ENCODE measurements around the gene HSPA4L.

DNA sequence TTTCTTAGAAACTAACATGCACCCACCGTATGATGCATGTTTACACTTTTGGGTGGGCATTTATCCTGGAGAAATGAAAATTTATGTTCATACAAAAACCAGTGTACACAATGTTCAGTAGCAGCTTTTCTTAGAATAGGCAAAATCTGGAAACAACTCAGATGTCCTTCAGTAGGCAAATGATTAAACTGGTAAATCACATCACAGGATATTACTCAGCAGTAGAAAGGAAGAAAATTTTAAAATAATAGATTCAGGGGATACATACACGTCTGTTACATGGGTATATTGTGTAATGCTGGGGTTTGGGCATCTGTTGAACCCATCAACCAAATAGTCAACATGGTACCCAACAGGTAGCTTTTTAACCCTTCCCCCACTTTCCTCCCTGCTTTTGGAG, 25.2 kb upstream of the HSPA4L start:
- TF ChIP-seq, protein P1, sequence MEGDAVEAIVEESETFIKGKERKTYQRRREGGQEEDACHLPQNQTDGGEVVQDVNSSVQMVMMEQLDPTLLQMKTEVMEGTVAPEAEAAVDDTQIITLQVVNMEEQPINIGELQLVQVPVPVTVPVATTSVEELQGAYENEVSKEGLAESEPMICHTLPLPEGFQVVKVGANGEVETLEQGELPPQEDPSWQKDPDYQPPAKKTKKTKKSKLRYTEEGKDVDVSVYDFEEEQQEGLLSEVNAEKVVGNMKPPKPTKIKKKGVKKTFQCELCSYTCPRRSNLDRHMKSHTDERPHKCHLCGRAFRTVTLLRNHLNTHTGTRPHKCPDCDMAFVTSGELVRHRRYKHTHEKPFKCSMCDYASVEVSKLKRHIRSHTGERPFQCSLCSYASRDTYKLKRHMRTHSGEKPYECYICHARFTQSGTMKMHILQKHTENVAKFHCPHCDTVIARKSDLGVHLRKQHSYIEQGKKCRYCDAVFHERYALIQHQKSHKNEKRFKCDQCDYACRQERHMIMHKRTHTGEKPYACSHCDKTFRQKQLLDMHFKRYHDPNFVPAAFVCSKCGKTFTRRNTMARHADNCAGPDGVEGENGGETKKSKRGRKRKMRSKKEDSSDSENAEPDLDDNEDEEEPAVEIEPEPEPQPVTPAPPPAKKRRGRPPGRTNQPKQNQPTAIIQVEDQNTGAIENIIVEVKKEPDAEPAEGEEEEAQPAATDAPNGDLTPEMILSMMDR (conservative IDR thresholded peaks at IDR 0.05; ENCODE audit: low read depth, low read length) = no peak
- TF ChIP-seq MAFK (IDR thresholded peaks at IDR 0.05; ENCODE audit: low read depth, low read length) (no peak), POLR2A (IDR thresholded peaks at IDR 0.05; ENCODE audit: low read depth, low read length) (no peak)
